OCI-LY1 (cell line): Measurements from ENCODE around the gene CRTAP.
"Not testable (repeated sequence)": the region's sequence is repeated elsewhere in the genome, so short reads cannot be mapped to it uniquely, and the experiment has no call there.

Source experiments
- H2AFZ ChIP-seq: fragments of 200-600 bp; sonication (generic), shearing (Covaris generic); 2 replicates; pipeline ENCODE4 v1.6.0; 2014; ENCODE audit warnings: antibody characterized with exemption, mild to moderate bottlenecking, low read length
- H3F3A ChIP-seq: fragments of 200-600 bp; sonication (generic), shearing (Covaris generic); 2 replicates; pipeline ENCODE4 v1.6.0; 2014; ENCODE audit warnings: mild to moderate bottlenecking, antibody characterized with exemption, low read length, moderate library complexity; ENCODE audit not compliant: insufficient read depth
- H3K27ac ChIP-seq: fragments of 200-600 bp; sonication (generic); 2 replicates; pipeline ENCODE4 v1.5.1; 2014; ENCODE audit warnings: low read length, mixed run types, mild to moderate bottlenecking, low read depth; ENCODE audit not compliant: poor library complexity, severe bottlenecking
- H3K27me3 ChIP-seq: fragments of 200-600 bp; sonication (generic); 2 replicates; pipeline ENCODE4 v1.6.0; 2014; ENCODE audit warnings: antibody characterized with exemption, mild to moderate bottlenecking, low read length, moderate library complexity; ENCODE audit not compliant: insufficient read depth
- H3K36me3 ChIP-seq: fragments of 200-600 bp; sonication (generic); 2 replicates; pipeline ENCODE4 v1.6.1; 2014; ENCODE audit warnings: mild to moderate bottlenecking, antibody characterized with exemption, low read length, moderate library complexity, mixed read lengths; ENCODE audit not compliant: insufficient read depth
- H3K4me1 ChIP-seq: fragments of 200-600 bp; sonication (generic); 2 replicates; pipeline ENCODE4 v1.5.1; 2014; ENCODE audit warnings: mild to moderate bottlenecking, low read length, moderate library complexity; ENCODE audit not compliant: insufficient read depth, severe bottlenecking
- H3K4me2 ChIP-seq: fragments of 200-600 bp; sonication (generic), shearing (Covaris generic); 2 replicates; pipeline ENCODE4 v1.6.1; 2014; ENCODE audit warnings: low read length
- H3K4me3 ChIP-seq: fragments of 200-600 bp; sonication (generic); 2 replicates; pipeline ENCODE4 v1.5.1; 2014; ENCODE audit warnings: low read length, low read depth, mild to moderate bottlenecking, mixed read lengths; ENCODE audit not compliant: poor library complexity, severe bottlenecking
- H3K79me2 ChIP-seq: fragments of 200-600 bp; shearing (Covaris generic); 2 replicates; pipeline ENCODE4 v1.6.1; 2016; ENCODE audit warnings: mixed run types, low read length, mixed read lengths; ENCODE audit not compliant: insufficient read depth
- H3K9ac ChIP-seq: fragments of 200-600 bp; sonication (generic), shearing (Covaris generic); 2 replicates; pipeline ENCODE4 v1.6.1; 2014; ENCODE audit warnings: mild to moderate bottlenecking, low read length, mixed read lengths
- H3K9me2 ChIP-seq: fragments of 200-600 bp; sonication (generic), shearing (Covaris generic); 2 replicates; pipeline ENCODE4 v1.6.1; 2014; ENCODE audit warnings: low read depth, mild to moderate bottlenecking, low read length, mixed read lengths
- H3K9me3 ChIP-seq: fragments of 200-600 bp; shearing (Covaris generic); 2 replicates; pipeline ENCODE4 v1.6.1; 2014; ENCODE audit warnings: low read length, mixed read lengths
- H4K20me1 ChIP-seq: fragments of 200-600 bp; sonication (generic), shearing (Covaris generic); 2 replicates; pipeline ENCODE4 v1.6.0; 2016; ENCODE audit warnings: mild to moderate bottlenecking, low read length; ENCODE audit not compliant: insufficient read depth
- EZH2 ChIP-seq: fragments of 200-600 bp; sonication (generic), shearing (Covaris generic); IDR thresholded peaks from 2 replicates; pipeline ENCODE4 v1.8.0; 2017; ENCODE audit warnings: borderline replicate concordance, mixed run types, mild to moderate bottlenecking, antibody characterized with exemption, low read length, moderate library complexity, mixed read lengths
- TF ChIP-seq, protein P1 (sequence below): fragments of 200-600 bp; sonication (generic), shearing (Covaris generic); IDR thresholded peaks from 2 replicates; pipeline ENCODE4 v1.5.1; 2017; ENCODE audit warnings: mild to moderate bottlenecking, antibody characterized with exemption, low read length, moderate library complexity, mixed read lengths

The CRTAP gene

GRCh38 chr3:33075995-33076394, 37.8 kb upstream of the CRTAP start:
- H3K27ac ChIP-seq, result no peak overlapping the region
- no peak overlapping the region for H3K4me3 ChIP-seq
- no peak overlapping the region for H2AFZ ChIP-seq

DNA sequence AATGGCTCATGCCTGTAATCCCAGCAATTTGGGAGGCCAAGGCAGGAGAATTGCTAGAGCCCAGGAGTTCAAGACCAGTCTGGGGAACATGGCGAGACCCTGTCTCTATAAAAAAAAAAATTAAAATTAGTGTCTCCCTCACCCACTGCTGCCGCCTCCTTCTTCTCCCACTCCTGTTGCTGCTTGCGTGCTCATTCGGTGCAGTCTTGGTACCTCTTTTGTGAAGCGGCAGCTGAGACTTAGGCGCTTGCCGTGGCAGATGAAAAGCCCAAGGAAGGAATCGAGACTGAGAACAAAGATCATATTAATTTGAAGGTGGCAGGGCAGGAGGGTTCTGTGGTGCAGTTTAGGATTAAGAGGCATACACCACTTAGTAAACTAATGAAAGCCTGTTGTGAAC, 36.9 kb upstream of the CRTAP start:
- Histone ChIP-seq H3K36me3 (no peaks in the 10 kb centered on the region), H3K4me2 (no peak overlapping the region), H3K27ac (no peak overlapping the region), H3K27me3 (no peaks in the 10 kb centered on the region), H3K9me3 (no peaks in the 10 kb centered on the region), H3K79me2 (no peaks in the 10 kb centered on the region), H3K4me3 (no peak overlapping the region), H3K9me2 (no peaks in the 10 kb centered on the region), H3K9ac (no peak overlapping the region), H3F3A (no peaks in the 10 kb centered on the region), H2AFZ (no peak overlapping the region), H4K20me1 (no peaks in the 10 kb centered on the region), H3K4me1 (no peaks in the 10 kb centered on the region)
- TF ChIP-seq EZH2, result no peak
- TF ChIP-seq, protein P1, sequence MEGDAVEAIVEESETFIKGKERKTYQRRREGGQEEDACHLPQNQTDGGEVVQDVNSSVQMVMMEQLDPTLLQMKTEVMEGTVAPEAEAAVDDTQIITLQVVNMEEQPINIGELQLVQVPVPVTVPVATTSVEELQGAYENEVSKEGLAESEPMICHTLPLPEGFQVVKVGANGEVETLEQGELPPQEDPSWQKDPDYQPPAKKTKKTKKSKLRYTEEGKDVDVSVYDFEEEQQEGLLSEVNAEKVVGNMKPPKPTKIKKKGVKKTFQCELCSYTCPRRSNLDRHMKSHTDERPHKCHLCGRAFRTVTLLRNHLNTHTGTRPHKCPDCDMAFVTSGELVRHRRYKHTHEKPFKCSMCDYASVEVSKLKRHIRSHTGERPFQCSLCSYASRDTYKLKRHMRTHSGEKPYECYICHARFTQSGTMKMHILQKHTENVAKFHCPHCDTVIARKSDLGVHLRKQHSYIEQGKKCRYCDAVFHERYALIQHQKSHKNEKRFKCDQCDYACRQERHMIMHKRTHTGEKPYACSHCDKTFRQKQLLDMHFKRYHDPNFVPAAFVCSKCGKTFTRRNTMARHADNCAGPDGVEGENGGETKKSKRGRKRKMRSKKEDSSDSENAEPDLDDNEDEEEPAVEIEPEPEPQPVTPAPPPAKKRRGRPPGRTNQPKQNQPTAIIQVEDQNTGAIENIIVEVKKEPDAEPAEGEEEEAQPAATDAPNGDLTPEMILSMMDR, result no peak

More at GRCh38 chr3:33075995-33076394, 37.8 kb upstream of the CRTAP start:
- no peak overlapping the region for H3K9ac ChIP-seq
- TF ChIP-seq, protein P1, result no peak
- TF ChIP-seq EZH2, result no peak
- H3K4me2 ChIP-seq, result no peak overlapping the region
- no peaks in the 10 kb centered on the region for H3K36me3 ChIP-seq
- no peaks in the 10 kb centered on the region for H3K9me2 ChIP-seq
- no peaks in the 10 kb centered on the region for H3F3A ChIP-seq
- H3K4me1 ChIP-seq, result no peaks in the 10 kb centered on the region
- no peaks in the 10 kb centered on the region for H4K20me1 ChIP-seq
- H3K79me2 ChIP-seq, result no peaks in the 10 kb centered on the region
- no peaks in the 10 kb centered on the region for H3K9me3 ChIP-seq
- H3K27me3 ChIP-seq, result no peaks in the 10 kb centered on the region

DNA sequence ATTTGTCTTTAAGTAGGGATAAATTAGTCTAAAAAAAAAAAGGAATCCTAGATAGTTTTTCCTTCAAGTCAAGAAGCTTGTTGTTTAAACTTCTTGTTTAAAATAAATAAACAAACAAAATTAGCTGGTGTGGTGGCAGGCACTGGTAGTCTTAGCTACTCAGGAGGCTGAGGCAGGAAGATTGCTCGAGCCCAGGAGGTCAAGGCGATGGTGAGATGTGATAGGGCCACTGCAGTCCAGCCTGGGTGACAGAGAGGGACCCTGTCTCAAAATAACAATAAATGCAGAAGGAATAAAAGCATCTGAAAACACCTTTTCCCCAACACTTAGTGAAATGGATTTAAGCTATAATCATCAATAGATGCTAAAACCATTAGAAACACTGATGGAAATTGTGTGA, 35.8 kb upstream of the CRTAP start:
- Histone ChIP-seq H2AFZ (no peak overlapping the region), H3K4me1 (no peaks in the 10 kb centered on the region), H3K9me2 (no peaks in the 10 kb centered on the region), H3K9me3 (no peaks in the 10 kb centered on the region), H3K4me2 (no peak overlapping the region), H3K4me3 (no peak overlapping the region), H4K20me1 (no peaks in the 10 kb centered on the region), H3K36me3 (no peaks in the 10 kb centered on the region), H3K27me3 (no peaks in the 10 kb centered on the region), H3K9ac (no peak overlapping the region), H3F3A (no peaks in the 10 kb centered on the region), H3K27ac (no peak overlapping the region), H3K79me2 (no peaks in the 10 kb centered on the region)
- TF ChIP-seq EZH2, result no peak
- TF ChIP-seq, protein P1, result no peak

- not testable (repeated sequence) for H4K20me1 ChIP-seq, H3K9me3 ChIP-seq, H2AFZ ChIP-seq, H3F3A ChIP-seq, H3K9ac ChIP-seq, H3K36me3 ChIP-seq, H3K27ac ChIP-seq, H3K9me2 ChIP-seq, H3K4me1 ChIP-seq, H3K27me3 ChIP-seq, H3K4me2 ChIP-seq, H3K4me3 ChIP-seq
- H3K79me2 ChIP-seq, result peaks cover 13% of the 10 kb centered on the region
Measured at GRCh38 chr3:33079813-33080212, 34.0 kb upstream of the CRTAP start.
